Naive thymus-derived CD8-positive, alpha-beta T cell (primary cell): ENCODE measurements around the gene MAP1LC3B2. TPM values are rescaled to one million over a fixed set of nuclear protein-coding genes. Genes with fewer than 3 reads are reported as not detected.

Experiments
- polyA plus RNA-seq, 3 donors: library from polyadenylated mRNA; unstranded; fragments of 300-500 nt; fragmentation: Illumina TruSeq; gene quantifications; one replicate each; pipeline ENCODE4 v1.2.3, GENCODE V29; 2021
- total RNA-seq, 8 experiments: library from RNA in 2 of 8; stranded (reverse) in 2 of 8; gene quantifications; one replicate each; pipeline ENCODE4 v1.2.3 and lab custom pipeline; 2021 to 2026

The MAP1LC3B2 gene
- total and polyA plus RNA-seq, 5 experiments from 2014 or later: 1.1 to 10.3 (median 5.4) TPM

Other genes with a start within 250 kb of the MAP1LC3B2 start
- gene SPRING1, start 178.7 kb downstream of the MAP1LC3B2 start, total RNA-seq: 10 to 100 TPM; 23.6 to 24.2 TPM
- 10 to 100 TPM; 14.6 to 18.9 (median 16.3) TPM for gene SPRING1, start 178.7 kb downstream of the MAP1LC3B2 start, polyA plus RNA-seq
- gene RNFT2, start 178.9 kb downstream of the MAP1LC3B2 start, total RNA-seq: 1 to 10 TPM; 6.8 to 7.2 TPM
- 1 to 10 TPM; 1.9 to 2.4 (median 2.4) TPM for gene RNFT2, start 178.9 kb downstream of the MAP1LC3B2 start, polyA plus RNA-seq